Endothelial cell (in vitro differentiated cells): Measurements from ENCODE around the gene ATP1A1. TPM values are rescaled to one million over a fixed set of nuclear protein-coding genes. Genes with fewer than 3 reads are reported as not detected.

ENCODE experiments used
- DNase-seq: peaks from one replicate; pipeline ENCODE4 v3.0.0; 2021; ENCODE audit warnings: low spot score
- H3K27ac Mint-ChIP-seq: one replicate; pipeline ENCODE4 v1.8.0; 2021; ENCODE audit warnings: mixed read lengths, inconsistent platforms; ENCODE audit not compliant: unreplicated experiment
- H3K27me3 Mint-ChIP-seq: one replicate; pipeline ENCODE4 v1.8.0; 2021; ENCODE audit warnings: mild to moderate bottlenecking, moderate library complexity, mixed read lengths, inconsistent platforms; ENCODE audit not compliant: unreplicated experiment
- H3K36me3 Mint-ChIP-seq: one replicate; pipeline ENCODE4 v1.8.0; 2021; ENCODE audit warnings: mild to moderate bottlenecking, low read depth, mixed read lengths, inconsistent platforms; ENCODE audit not compliant: unreplicated experiment
- H3K4me1 Mint-ChIP-seq: one replicate; pipeline ENCODE4 v1.8.0; 2021; ENCODE audit warnings: mild to moderate bottlenecking, mixed read lengths, inconsistent platforms; ENCODE audit not compliant: unreplicated experiment
- H3K4me3 Mint-ChIP-seq: one replicate; pipeline ENCODE4 v1.8.0; 2021; ENCODE audit warnings: mild to moderate bottlenecking, mixed read lengths, inconsistent platforms; ENCODE audit not compliant: unreplicated experiment
- H3K9me3 Mint-ChIP-seq: one replicate; pipeline ENCODE4 v1.8.0; 2021; ENCODE audit warnings: mixed read lengths, inconsistent platforms; ENCODE audit not compliant: unreplicated experiment
- CTCF ChIP-seq: fragments of 200-600 bp; sonication (generic); IDR thresholded peaks from one replicate; pipeline ENCODE4 v1.5.0; 2021; ENCODE audit warnings: antibody characterized with exemption; ENCODE audit not compliant: unreplicated experiment
- total RNA-seq: library from RNA; stranded (reverse); fragmentation: NEBNext Ultra II Directional; extraction: Animal tissue kit (Norgen Biotek cat#: 25700); gene quantifications from one replicate; pipeline ENCODE4 v1.2.1, GENCODE V29; 2021; ENCODE audit not compliant: unreplicated experiment

Gene ATP1A1
- total RNA-seq, 1 donor from 2014 or later: 156 TPM

DNA sequence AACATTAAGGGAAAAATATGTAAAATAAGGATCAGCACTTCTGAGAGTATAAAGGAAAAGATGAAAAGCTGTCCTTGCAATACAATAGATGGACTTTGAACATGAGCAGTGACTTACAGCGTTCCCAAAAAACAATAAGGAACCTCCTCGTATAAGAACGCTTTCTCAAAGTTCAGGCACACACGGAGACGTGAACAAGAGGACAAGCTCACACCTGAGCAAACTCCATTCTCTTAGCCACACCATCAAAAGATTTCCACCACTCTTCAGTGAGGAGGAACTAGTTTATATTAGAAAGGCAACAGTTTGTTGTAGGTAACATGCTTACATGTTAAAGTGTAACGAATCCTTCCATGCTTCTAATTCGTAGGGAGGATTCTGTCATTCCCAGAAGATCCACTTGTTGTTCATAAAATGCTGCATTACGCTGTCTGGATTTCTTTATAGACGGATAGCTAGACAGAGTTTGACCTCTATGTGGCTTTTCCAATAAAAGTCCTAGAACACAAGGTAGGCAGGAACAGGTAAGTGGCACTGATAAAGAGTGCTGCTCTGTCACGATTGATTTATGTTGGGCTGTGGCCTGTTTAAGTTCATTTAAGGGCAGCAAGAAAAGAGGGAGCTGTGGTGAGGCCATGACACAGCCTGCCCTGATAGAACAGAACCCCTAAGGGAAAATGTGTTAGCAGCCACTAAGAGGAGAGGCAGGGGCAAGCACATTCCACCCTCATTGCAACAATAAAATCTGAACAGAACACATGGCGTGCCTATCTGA lies 37.0 kb upstream of the ATP1A1 start:
- TF ChIP-seq CTCF: no peak
- no peak for DNase-seq
- no peak overlapping the region for H3K4me3 Mint-ChIP-seq
- no peaks in the 10 kb centered on the region for H3K36me3 Mint-ChIP-seq
- no peaks in the 10 kb centered on the region for H3K9me3 Mint-ChIP-seq
- no peak overlapping the region for H3K27ac Mint-ChIP-seq
- peaks cover 9% of the 10 kb centered on the region for H3K4me1 Mint-ChIP-seq
- no peaks in the 10 kb centered on the region for H3K27me3 Mint-ChIP-seq

GRCh38 chr1:116337398-116337797 lies 35.6 kb upstream of the ATP1A1 start:
- Mint-ChIP-seq H3K4me3 (no peak overlapping the region), H3K27ac (no peak overlapping the region), H3K9me3 (no peaks in the 10 kb centered on the region), H3K36me3 (no peaks in the 10 kb centered on the region), H3K4me1 (peaks cover 9% of the 10 kb centered on the region), H3K27me3 (no peaks in the 10 kb centered on the region)
- DNase-seq: no peak
- no peak for TF ChIP-seq CTCF

- Mint-ChIP-seq H3K27ac (no peak overlapping the region), H3K9me3 (no peaks in the 10 kb centered on the region), H3K4me1 (peaks cover 9% of the 10 kb centered on the region), H3K36me3 (no peaks in the 10 kb centered on the region), H3K27me3 (no peaks in the 10 kb centered on the region), H3K4me3 (no peak overlapping the region)
- TF ChIP-seq CTCF: no peak
- no peak for DNase-seq
Observed at GRCh38 chr1:116338400-116338799, 34.6 kb upstream of the ATP1A1 start.

DNA sequence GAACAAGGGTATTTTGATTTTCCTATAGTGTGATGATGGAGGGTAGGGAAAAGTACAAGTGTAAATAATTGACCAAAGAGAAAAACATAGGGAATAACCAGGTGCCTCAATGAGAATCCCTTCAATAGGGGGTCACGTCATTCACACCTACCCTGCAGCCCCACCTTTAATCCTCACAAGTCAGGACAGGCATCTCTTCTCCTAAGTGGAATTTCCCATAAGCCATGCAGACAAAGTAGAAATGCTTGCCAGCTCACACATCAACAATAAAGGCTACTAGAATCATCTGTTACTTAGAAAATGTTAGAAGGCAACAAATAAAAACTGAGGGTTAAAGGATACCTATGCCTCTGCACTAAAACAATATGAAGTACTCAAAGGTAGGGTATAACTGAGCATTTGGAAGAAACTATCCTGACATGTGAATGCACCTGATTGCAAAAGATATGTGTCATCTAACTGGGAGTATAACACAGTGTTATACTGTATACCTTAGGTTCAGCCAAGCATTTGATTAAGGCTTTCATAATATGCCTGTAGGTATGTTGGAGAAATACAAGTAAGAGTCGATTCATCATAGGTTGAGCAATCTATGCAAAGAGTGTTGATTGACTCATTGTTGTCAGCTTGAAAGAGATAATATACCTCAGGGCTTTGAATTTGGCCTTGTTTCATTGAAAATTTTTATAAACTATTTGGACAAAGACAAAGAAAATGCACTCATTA lies 32.4 kb upstream of the ATP1A1 start:
- H3K9me3 Mint-ChIP-seq: no peaks in the 10 kb centered on the region

More for the DNA sequence above, 32.4 kb upstream of the ATP1A1 start:
- Mint-ChIP-seq H3K36me3 (no peaks in the 10 kb centered on the region), H3K27ac (no peak overlapping the region), H3K4me3 (no peak overlapping the region), H3K27me3 (no peaks in the 10 kb centered on the region), H3K4me1 (no peaks in the 10 kb centered on the region)
- DNase-seq: no peak
- TF ChIP-seq CTCF: no peak
